ENCODE data around the gene MRO. TPM values are rescaled to one million over a fixed set of nuclear protein-coding genes. Genes with fewer than 3 reads are reported as not detected.

Gene MRO
- total RNA-seq, 1 experiment from 2014 or later: not detected

GRCh38 chr18:50775207-50775606 is 44.6 kb downstream of the MRO start:
- ATAC-seq (no peak), DNase-seq (ENCODE audit: low read depth, low spot score) (no peak)
- BruUV-seq (replicated peaks): no TSS peak
- in situ Hi-C loops (cut with HindIII; ENCODE audit: low pct_unique_long_range_greater_than_20kb, low sequenced_read_pairs): no loop called here
- POLR2A ChIA-PET: no interaction called here
- CTCF ChIA-PET: no interaction called here
- TF ChIP-seq POLR2AphosphoS5 (IDR thresholded peaks at IDR 0.05; ENCODE audit: low read depth, low read length) (no peak), CTCF (IDR thresholded peaks at IDR 0.05) (no peak), SIN3A (IDR thresholded peaks at IDR 0.05; ENCODE audit: borderline replicate concordance, insufficient read depth, low read depth, low read length) (no peak), REST (IDR thresholded peaks at IDR 0.05; ENCODE audit: insufficient read depth in 1 of 2, low read depth in 2 of 2, low read length in 1 of 2) (no peak), TCF7L2 (IDR thresholded peaks at IDR 0.05; ENCODE audit: low read depth, low read length) (no peak)
- Histone ChIP-seq H3K27me3 (ENCODE audit: control insufficient read depth, insufficient read depth, low read length) (no peaks in the 10 kb centered on the region), H3K4me3 (ENCODE audit: low read depth in 2 of 2, low read length in 2 of 2) (no peak overlapping the region), H3K9me3 (ENCODE audit: control insufficient read depth, insufficient read depth, low read depth, low read length) (no peaks in the 10 kb centered on the region), H3K4me1 (ENCODE audit: control insufficient read depth, insufficient read depth, low read length) (no peaks in the 10 kb centered on the region), H3K27ac (ENCODE audit: low read length) (no peak overlapping the region), H3K36me3 (ENCODE audit: control insufficient read depth, insufficient read depth, low read length) (no peaks in the 10 kb centered on the region)
- intact Hi-C loops (cut with micrococcal nuclease; ENCODE audit: unreplicated experiment): no loop called here

GRCh38 chr18:50769463-50769862 is 50.4 kb downstream of the MRO start:
- ATAC-seq (no peak), DNase-seq (ENCODE audit: low read depth, low spot score) (no peak)
- Histone ChIP-seq H3K27me3 (ENCODE audit: control insufficient read depth, insufficient read depth, low read length) (no peaks in the 10 kb centered on the region), H3K36me3 (ENCODE audit: control insufficient read depth, insufficient read depth, low read length) (no peaks in the 10 kb centered on the region), H3K4me3 (ENCODE audit: low read depth in 2 of 2, low read length in 2 of 2) (no peak overlapping the region), H3K27ac (ENCODE audit: low read length) (no peak overlapping the region), H3K9me3 (ENCODE audit: control insufficient read depth, insufficient read depth, low read depth, low read length) (no peaks in the 10 kb centered on the region), H3K4me1 (ENCODE audit: control insufficient read depth, insufficient read depth, low read length) (no peaks in the 10 kb centered on the region)
- ChIA-PET CTCF (no interaction called here), POLR2A (no interaction called here)
- no TSS peak for BruUV-seq (replicated peaks)
- TF ChIP-seq REST (IDR thresholded peaks at IDR 0.05; ENCODE audit: insufficient read depth in 1 of 2, low read depth in 2 of 2, low read length in 1 of 2): no peak
- TF ChIP-seq TCF7L2 (IDR thresholded peaks at IDR 0.05; ENCODE audit: low read depth, low read length): no peak
- TF ChIP-seq SIN3A (IDR thresholded peaks at IDR 0.05; ENCODE audit: borderline replicate concordance, insufficient read depth, low read depth, low read length): no peak
- TF ChIP-seq POLR2AphosphoS5 (IDR thresholded peaks at IDR 0.05; ENCODE audit: low read depth, low read length): no peak
- TF ChIP-seq CTCF (IDR thresholded peaks at IDR 0.05): no peak
- in situ Hi-C loops (cut with HindIII; ENCODE audit: low pct_unique_long_range_greater_than_20kb, low sequenced_read_pairs): no loop called here
- intact Hi-C loops (cut with micrococcal nuclease; ENCODE audit: unreplicated experiment): no loop called here
